ENCODE measurements around the gene TANGO2. TPM values are rescaled to one million over a fixed set of nuclear protein-coding genes. Genes with fewer than 3 reads are reported as not detected.

TANGO2 gene
- total and polyA plus RNA-seq, 9 of the 15 experiments (the other 6 are each of a cell fraction or from before 2014, with no cell fraction given) = 15.5 to 94.9 (median 70.1) TPM

GRCh38 chr22:20058989-20059770, 38.3 kb downstream of the TANGO2 start (continued):
- TF ChIP-seq SMARCC2 (IDR thresholded peaks at IDR 0.05; ENCODE audit: low read depth) = peak; percentile 61
- TF ChIP-seq FOXA3 (CRISPR knock-in tag; conservative IDR thresholded peaks at IDR 0.05 in 1 of 2, IDR thresholded peaks at IDR 0.05 in 1 of 2) = no peak
- no peak for TF ChIP-seq THRAP3 (IDR thresholded peaks at IDR 0.05; ENCODE audit: borderline replicate concordance)
- TF ChIP-seq ZNF561 (CRISPR knock-in tag; conservative IDR thresholded peaks at IDR 0.05) = no peak
- TF ChIP-seq BCLAF1 (IDR thresholded peaks at IDR 0.05; ENCODE audit: borderline replicate concordance in 1 of 2, control insufficient read depth in 1 of 2, low read depth in 2 of 2, low read length in 1 of 2) = no peak
- TF ChIP-seq POLR3G (IDR thresholded peaks at IDR 0.05; ENCODE audit: extremely low read depth, insufficient read length, insufficient replicate concordance) = no peak
- no peak for TF ChIP-seq NR1H2 (CRISPR knock-in tag; IDR thresholded peaks at IDR 0.05)
- TF ChIP-seq ZKSCAN1 (IDR thresholded peaks at IDR 0.05; ENCODE audit: low read depth, low read length) = no peak; the same call in 1 of the 2 replicates
- TF ChIP-seq MAFF (IDR thresholded peaks at IDR 0.05; ENCODE audit: low read length) = no peak; the same call in 1 of the 2 replicates
- no peak for TF ChIP-seq AFF4 (CRISPR knock-in tag; IDR thresholded peaks at IDR 0.05)
- TF ChIP-seq ELK3 (CRISPR knock-in tag; IDR thresholded peaks at IDR 0.05) = peak; percentile 80; the same call in 1 of the 2 replicates
- TF ChIP-seq HDAC2 (IDR thresholded peaks at IDR 0.05) = peak; percentile 35; the same call in 1 of the 2 replicates
- TF ChIP-seq PRDM10 (IDR thresholded peaks at IDR 0.05; ENCODE audit: partially characterized antibody) = no peak
- peak in 1 of 2 experiments; percentile 16; a peak in 1 of 3 replicates for TF ChIP-seq CBX3 (IDR thresholded peaks at IDR 0.05; ENCODE audit: borderline replicate concordance in 1 of 2, low read length in 2 of 2)

All from K562 (cell line).